ENCODE measurements around the gene ACVR1B. TPM values are rescaled to one million over a fixed set of nuclear protein-coding genes. Genes with fewer than 3 reads are reported as not detected.

Gene ACVR1B
- total and polyA plus RNA-seq, 9 of the 15 experiments (the other 6 are each of a cell fraction or from before 2014, with no cell fraction given): 0.97 to 15.1 (median 6.8) TPM

- TF ChIP-seq, protein P1, sequence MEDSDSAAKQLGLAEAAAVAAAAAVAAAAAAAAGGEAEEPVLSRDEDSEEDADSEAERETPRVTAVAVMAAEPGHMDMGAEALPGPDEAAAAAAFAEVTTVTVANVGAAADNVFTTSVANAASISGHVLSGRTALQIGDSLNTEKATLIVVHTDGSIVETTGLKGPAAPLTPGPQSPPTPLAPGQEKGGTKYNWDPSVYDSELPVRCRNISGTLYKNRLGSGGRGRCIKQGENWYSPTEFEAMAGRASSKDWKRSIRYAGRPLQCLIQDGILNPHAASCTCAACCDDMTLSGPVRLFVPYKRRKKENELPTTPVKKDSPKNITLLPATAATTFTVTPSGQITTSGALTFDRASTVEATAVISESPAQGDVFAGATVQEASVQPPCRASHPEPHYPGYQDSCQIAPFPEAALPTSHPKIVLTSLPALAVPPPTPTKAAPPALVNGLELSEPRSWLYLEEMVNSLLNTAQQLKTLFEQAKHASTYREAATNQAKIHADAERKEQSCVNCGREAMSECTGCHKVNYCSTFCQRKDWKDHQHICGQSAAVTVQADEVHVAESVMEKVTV (CRISPR knock-in tag; IDR thresholded peaks at IDR 0.05): peak; percentile 88
- TF ChIP-seq ZNF134 (CRISPR knock-in tag; conservative IDR thresholded peaks at IDR 0.05): no peak
- TF ChIP-seq, protein P2, sequence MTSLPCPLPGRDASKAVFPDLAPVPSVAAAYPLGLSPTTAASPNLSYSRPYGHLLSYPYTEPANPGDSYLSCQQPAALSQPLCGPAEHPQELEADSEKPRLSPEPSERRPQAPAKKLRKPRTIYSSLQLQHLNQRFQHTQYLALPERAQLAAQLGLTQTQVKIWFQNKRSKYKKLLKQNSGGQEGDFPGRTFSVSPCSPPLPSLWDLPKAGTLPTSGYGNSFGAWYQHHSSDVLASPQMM (CRISPR knock-in tag; IDR thresholded peaks at IDR 0.05): no peak
- TF ChIP-seq SRSF7 (optimal IDR thresholded peaks at IDR 0.05; ENCODE audit: low read depth, low read length): no peak
- no peak for TF ChIP-seq LCOR (CRISPR knock-in tag; IDR thresholded peaks at IDR 0.05)
- TF ChIP-seq ATF1 (CRISPR knock-in tag; IDR thresholded peaks at IDR 0.05): no peak
- TF ChIP-seq ATF1 (tag; IDR thresholded peaks at IDR 0.05): peak; percentile 41; the same call in 1 of the 2 replicates
- no peak for TF ChIP-seq GTF2E2 (tag; IDR thresholded peaks at IDR 0.05)
- peak; percentile 39; the same call in 1 of the 2 replicates for TF ChIP-seq GABPA (tag; conservative IDR thresholded peaks at IDR 0.05; ENCODE audit: low read depth)
- no peak for TF ChIP-seq KDM1A (IDR thresholded peaks at IDR 0.05)
- no peak for TF ChIP-seq ELF4 (CRISPR knock-in tag; IDR thresholded peaks at IDR 0.05)
- TF ChIP-seq THAP12 (CRISPR knock-in tag; IDR thresholded peaks at IDR 0.05): 0 out of 2 replicates have a peak, but pooled peaks have one; percentile 13
- no peak for TF ChIP-seq RHOXF2B (CRISPR knock-in tag; conservative IDR thresholded peaks at IDR 0.05)
- peak; percentile 28; the same call in 1 of the 2 replicates for TF ChIP-seq SMARCA4 (IDR thresholded peaks at IDR 0.05)
- TF ChIP-seq BHLHE40 (IDR thresholded peaks at IDR 0.05; ENCODE audit: low read length): peak; percentile 82
- no peak for TF ChIP-seq CEBPZ (IDR thresholded peaks at IDR 0.05; ENCODE audit: borderline replicate concordance, low read depth, low read length)
- TF ChIP-seq ZNF592 (IDR thresholded peaks at IDR 0.05): no peak
Observed at GRCh38 chr12:51951199-51951842, at the start of gene ACVR1B (continued).
